Vagina (tissue), 2 donors: ENCODE results near the gene DACT1.
"Not testable (repeated sequence)": the region's sequence is repeated elsewhere in the genome, so short reads cannot be mapped to it uniquely, and the experiment has no call there.

Experiments used
- POLR2A ChIP-seq, 2 donors: fragments of 450-650 bp; IDR thresholded peaks; one replicate each; pipeline ENCODE4 v1.6.1; 2017; ENCODE audit warnings: antibody characterized with exemption in 2 of 2, mild to moderate bottlenecking in 2 of 2, moderate library complexity in 2 of 2
- TF ChIP-seq, protein P1 (sequence below), 3 experiments: fragments of 450-650 bp in 2 of 3; fragments of 200-600 bp in 1 of 3; sonication (generic) in 1 of 3; IDR thresholded peaks; one replicate each; pipeline ENCODE4 v1.5.1; 2017 to 2019; ENCODE audit warnings: antibody characterized with exemption in 3 of 3, mild to moderate bottlenecking in 2 of 3, moderate library complexity in 2 of 3

DNA sequence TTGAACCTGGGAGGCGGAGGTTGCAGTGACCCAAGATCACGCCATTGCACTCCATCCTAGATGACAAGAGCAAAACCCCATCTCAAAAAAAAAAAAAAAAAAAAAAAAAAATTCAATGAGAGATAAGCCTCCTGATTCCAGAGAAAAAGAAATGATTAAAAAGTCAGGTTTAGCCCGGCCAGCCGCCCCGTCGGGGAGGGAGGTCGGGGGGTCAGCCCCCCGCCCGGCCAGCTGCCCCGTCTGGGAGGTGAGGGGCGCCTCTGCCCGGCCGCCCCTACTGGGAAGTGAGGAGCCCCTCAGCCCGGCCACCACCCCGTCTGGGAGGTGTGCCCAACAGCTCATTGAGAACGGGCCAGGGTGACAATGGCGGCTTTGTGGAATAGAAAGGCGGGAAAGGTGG lies 49.4 kb upstream of the DACT1 start:
- TF ChIP-seq, protein P1, sequence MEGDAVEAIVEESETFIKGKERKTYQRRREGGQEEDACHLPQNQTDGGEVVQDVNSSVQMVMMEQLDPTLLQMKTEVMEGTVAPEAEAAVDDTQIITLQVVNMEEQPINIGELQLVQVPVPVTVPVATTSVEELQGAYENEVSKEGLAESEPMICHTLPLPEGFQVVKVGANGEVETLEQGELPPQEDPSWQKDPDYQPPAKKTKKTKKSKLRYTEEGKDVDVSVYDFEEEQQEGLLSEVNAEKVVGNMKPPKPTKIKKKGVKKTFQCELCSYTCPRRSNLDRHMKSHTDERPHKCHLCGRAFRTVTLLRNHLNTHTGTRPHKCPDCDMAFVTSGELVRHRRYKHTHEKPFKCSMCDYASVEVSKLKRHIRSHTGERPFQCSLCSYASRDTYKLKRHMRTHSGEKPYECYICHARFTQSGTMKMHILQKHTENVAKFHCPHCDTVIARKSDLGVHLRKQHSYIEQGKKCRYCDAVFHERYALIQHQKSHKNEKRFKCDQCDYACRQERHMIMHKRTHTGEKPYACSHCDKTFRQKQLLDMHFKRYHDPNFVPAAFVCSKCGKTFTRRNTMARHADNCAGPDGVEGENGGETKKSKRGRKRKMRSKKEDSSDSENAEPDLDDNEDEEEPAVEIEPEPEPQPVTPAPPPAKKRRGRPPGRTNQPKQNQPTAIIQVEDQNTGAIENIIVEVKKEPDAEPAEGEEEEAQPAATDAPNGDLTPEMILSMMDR (IDR thresholded peaks at IDR 0.05): not testable (repeated sequence)
- not testable (repeated sequence) for TF ChIP-seq POLR2A (IDR thresholded peaks at IDR 0.05)
